Upper lobe of left lung (tissue), 6 donors: ENCODE measurements around the gene OBSCN. TPM values are rescaled to one million over a fixed set of nuclear protein-coding genes. Genes with fewer than 3 reads are reported as not detected.

Source experiments
- ATAC-seq, 2 donors: fragments of 200-7000 bp; cut with Tn5 transposase; one replicate each; pipeline ENCODE4 v1.9.1; 2022; ENCODE audit warnings: mild to moderate bottlenecking in 2 of 2, moderate library complexity in 2 of 2; ENCODE audit not compliant: low FRiP score in 2 of 2
- DNase-seq, 2 donors: peaks; one replicate each; pipeline ENCODE4 v3.0.0-alpha.2; 2019 to 2020
- H3K27ac ChIP-seq, 4 donors: fragments of 200-600 bp; sonication (generic); one replicate each; pipeline ENCODE4 v1.5.1; 2016 to 2019
- H3K27me3 ChIP-seq, 4 donors: fragments of 200-600 bp; sonication (generic); one replicate each; pipeline ENCODE4 v1.5.1; 2017 to 2019
- H3K36me3 ChIP-seq, 4 donors: fragments of 200-600 bp; sonication (generic); one replicate each; pipeline ENCODE4 v1.5.1; 2016 to 2019
- H3K4me1 ChIP-seq, 4 donors: fragments of 200-600 bp; sonication (generic); one replicate each; pipeline ENCODE4 v1.5.1; 2018 to 2019
- H3K4me3 ChIP-seq, 4 donors: fragments of 200-600 bp; sonication (generic); one replicate each; pipeline ENCODE4 v1.5.1; 2017 to 2019; ENCODE audit warnings: mild to moderate bottlenecking in 2 of 4, moderate library complexity in 1 of 4
- H3K9me3 ChIP-seq, 4 donors: fragments of 200-600 bp; sonication (generic); one replicate each; pipeline ENCODE4 v1.5.1; 2018 to 2019
- CTCF ChIP-seq, 6 experiments: fragments of 450-650 bp in 4 of 6; fragments of 200-600 bp in 2 of 6; sonication (generic) in 2 of 6; IDR thresholded peaks; one replicate each; pipeline ENCODE4 v1.5.1; 2016 to 2019; ENCODE audit warnings: antibody characterized with exemption in 6 of 6
- EP300 ChIP-seq, 4 donors: sonication (generic); formaldehyde crosslinking; IDR thresholded peaks; one replicate each; pipeline ENCODE4 v1.5.1; 2017; ENCODE audit warnings: antibody characterized with exemption in 4 of 4, control low read depth in 2 of 4
- POLR2A ChIP-seq, 4 donors: fragments of 450-650 bp; IDR thresholded peaks; one replicate each; pipeline ENCODE4 v1.5.1; 2016 to 2017; ENCODE audit warnings: antibody characterized with exemption in 4 of 4, mild to moderate bottlenecking in 2 of 4
- POLR2AphosphoS5 ChIP-seq, 2 donors: sonication (generic); formaldehyde crosslinking; IDR thresholded peaks; one replicate each; pipeline ENCODE4 v1.5.1; 2017; ENCODE audit warnings: antibody characterized with exemption in 2 of 2
- WGBS, 2 donors: methylation state at CpG; one replicate each; pipeline ENCODE4 v1.1.5; 2017 to 2018; 5-methylcytosine and 5-hydroxymethylcytosine counted together
- total RNA-seq, 6 donors: library from RNA; depleted of rRNA in 4 of 6; stranded (reverse); fragments of >200 nt in 4 of 6; gene quantifications; one replicate each; pipeline versions ENCODE4 v1.1.0 to v1.2.1, GENCODE V29; 2016 to 2021
- donor health status: DM: no; HTN: no; CAD: no; lungs with moderate emphysema.
- donor health status: DM: no; HTN: yes; CAD: no; lungs with severe emphysema.

Gene OBSCN
- total RNA-seq, 6 donors from 2014 or later = 15.7 to 160 (median 47.0) TPM

GRCh38 chr1:228400237-228400651 lies 192.4 kb downstream of the OBSCN start:
- Histone ChIP-seq H3K4me3 (no peak overlapping the region), H3K36me3 (peaks cover 16 to 72% (median 55%) of the 10 kb centered on the region in 4 donors), H3K9me3 (no peaks in the 10 kb centered on the region), H3K27ac (no peak overlapping the region), H3K27me3 (no peaks in the 10 kb centered on the region), H3K4me1 (peaks cover 18 to 40% (median 22%) of the 10 kb centered on the region in 4 donors)
- TF ChIP-seq POLR2A (IDR thresholded peaks at IDR 0.05) (no peak), POLR2AphosphoS5 (IDR thresholded peaks at IDR 0.05) (no peak), CTCF (IDR thresholded peaks at IDR 0.05) (no peak), EP300 (IDR thresholded peaks at IDR 0.05) (no peak)
- WGBS, 2 donors = 87 to 91% methylated on average over 5 to 11 of the region's 11 CpGs
- peak in 1 of 2 donors; percentile 9 for ATAC-seq
- DNase-seq = peak in 1 of 2 donors; percentile 43

- DNase-seq (peak in 1 of 2 donors; percentile 61), ATAC-seq (no peak)
- Histone ChIP-seq H3K27me3 (no peaks in the 10 kb centered on the region), H3K4me1 (peaks cover 22 to 46% (median 29%) of the 10 kb centered on the region in 4 donors), H3K4me3 (no peak overlapping the region), H3K36me3 (peaks cover 14 to 66% (median 50%) of the 10 kb centered on the region in 4 donors), H3K9me3 (no peaks in the 10 kb centered on the region), H3K27ac (no peak overlapping the region)
- TF ChIP-seq CTCF (IDR thresholded peaks at IDR 0.05) = no peak
- no peak for TF ChIP-seq POLR2AphosphoS5 (IDR thresholded peaks at IDR 0.05)
- TF ChIP-seq POLR2A (IDR thresholded peaks at IDR 0.05) = no peak
- TF ChIP-seq EP300 (IDR thresholded peaks at IDR 0.05) = no peak
- 83 to 92% methylated on average over 11 to 18 of the region's 19 CpGs for WGBS, 2 donors
Observed at GRCh38 chr1:228400692-228401454, 193.0 kb downstream of the OBSCN start.

- TF ChIP-seq EP300 (IDR thresholded peaks at IDR 0.05) = no peak
- TF ChIP-seq POLR2A (IDR thresholded peaks at IDR 0.05) = no peak
- no peak for TF ChIP-seq POLR2AphosphoS5 (IDR thresholded peaks at IDR 0.05)
- TF ChIP-seq CTCF (IDR thresholded peaks at IDR 0.05) = no peak
- peak in 1 of 2 donors; percentile 62 for DNase-seq
- H3K36me3 ChIP-seq = peaks cover 6 to 54% (median 39%) of the 10 kb centered on the region in 4 donors
- peaks cover 22 to 48% (median 29%) of the 10 kb centered on the region in 4 donors for H3K4me1 ChIP-seq
- no peak overlapping the region for H3K27ac ChIP-seq
- H3K27me3 ChIP-seq = no peaks in the 10 kb centered on the region
- no peaks in the 10 kb centered on the region for H3K9me3 ChIP-seq
- ATAC-seq = no peak
- H3K4me3 ChIP-seq = no peak overlapping the region
- WGBS, 2 donors = 94 to 98% methylated on average over 6 to 14 of the region's 14 CpGs
Observed at GRCh38 chr1:228401782-228402640, 194.2 kb downstream of the OBSCN start.

GRCh38 chr1:228402641-228403025 lies 194.8 kb downstream of the OBSCN start:
- Histone ChIP-seq H3K27me3 (no peaks in the 10 kb centered on the region), H3K4me3 (no peak overlapping the region), H3K36me3 (peaks cover 6 to 48% (median 34%) of the 10 kb centered on the region in 4 donors), H3K4me1 (peaks cover 25 to 54% (median 34%) of the 10 kb centered on the region in 4 donors), H3K27ac (no peak overlapping the region), H3K9me3 (no peaks in the 10 kb centered on the region)
- no peak for DNase-seq
- TF ChIP-seq POLR2A (IDR thresholded peaks at IDR 0.05) (no peak), CTCF (IDR thresholded peaks at IDR 0.05) (no peak), POLR2AphosphoS5 (IDR thresholded peaks at IDR 0.05) (no peak), EP300 (IDR thresholded peaks at IDR 0.05) (no peak)
- 92 to 100% methylated on average over 2 to 5 of the region's 5 CpGs for WGBS, 2 donors
- ATAC-seq = no peak
